ENCODE measurements around the gene TEX13B. TPM values are rescaled to one million over a fixed set of nuclear protein-coding genes. Genes with fewer than 3 reads are reported as not detected.
A peak's percentile ranks its signal among the peaks of the same experiment; 100 is the strongest.

The TEX13B gene
- total and polyA plus RNA-seq, 4 donors, result not detected

GRCh38 chrX:107979534-107979933, 2.6 kb downstream of the TEX13B start:
- Histone ChIP-seq H3K27me3 (ENCODE audit: control insufficient read depth in 4 of 4, insufficient read depth in 4 of 4, low read length in 3 of 4) (peaks cover 0 to 3% (median 0%) of the 10 kb centered on the region in 4 donors), H3K27ac (ENCODE audit: low read depth in 1 of 2, low read length in 2 of 2) (no peak overlapping the region), H3K9me3 (ENCODE audit: control insufficient read depth in 4 of 4, low read length in 3 of 4) (no peaks in the 10 kb centered on the region), H3K4me3 (ENCODE audit: low read depth in 1 of 3, low read length in 3 of 3) (no peak overlapping the region), H3K9ac (ENCODE audit: low read depth in 1 of 2, low read length in 2 of 2) (no peak overlapping the region), H3K36me3 (ENCODE audit: control insufficient read depth in 4 of 4, insufficient read depth in 3 of 4, low read depth in 1 of 4, low read length in 3 of 4) (no peaks in the 10 kb centered on the region), H3K4me1 (ENCODE audit: control insufficient read depth in 4 of 4, insufficient read depth in 4 of 4, low read length in 3 of 4) (no peaks in the 10 kb centered on the region)
- TF ChIP-seq GABPA (IDR thresholded peaks at IDR 0.05 in 1 of 2, conservative IDR thresholded peaks at IDR 0.05 in 1 of 2), result no peak
- no peak for TF ChIP-seq HNF4G (IDR thresholded peaks at IDR 0.05)
- TF ChIP-seq RXRA (IDR thresholded peaks at IDR 0.05), result no peak
- TF ChIP-seq FOXA2 (IDR thresholded peaks at IDR 0.05), result no peak
- TF ChIP-seq NR2F2 (IDR thresholded peaks at IDR 0.05), result no peak
- TF ChIP-seq, protein P1, sequence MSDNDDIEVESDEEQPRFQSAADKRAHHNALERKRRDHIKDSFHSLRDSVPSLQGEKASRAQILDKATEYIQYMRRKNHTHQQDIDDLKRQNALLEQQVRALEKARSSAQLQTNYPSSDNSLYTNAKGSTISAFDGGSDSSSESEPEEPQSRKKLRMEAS (IDR thresholded peaks at IDR 0.05), result no peak
- TF ChIP-seq HNF4A (conservative IDR thresholded peaks at IDR 0.05), result no peak
- TF ChIP-seq TAF1 (conservative IDR thresholded peaks at IDR 0.05), result no peak
- DNase-seq (ENCODE audit: low spot score), result no peak

GRCh38 chrX:107978707-107979307, 3.4 kb downstream of the TEX13B start:
- 46% methylated on average over 3 of the region's 3 CpGs for WGBS
- no peaks in the 10 kb centered on the region for H3K9me3 ChIP-seq (ENCODE audit: control insufficient read depth in 4 of 4, low read length in 3 of 4)
- peaks cover 0 to 3% (median 0%) of the 10 kb centered on the region in 4 donors for H3K27me3 ChIP-seq (ENCODE audit: control insufficient read depth in 4 of 4, insufficient read depth in 4 of 4, low read length in 3 of 4)
- no peak overlapping the region for H3K4me3 ChIP-seq (ENCODE audit: low read depth in 1 of 3, low read length in 3 of 3)
- no peaks in the 10 kb centered on the region for H3K36me3 ChIP-seq (ENCODE audit: control insufficient read depth in 4 of 4, insufficient read depth in 3 of 4, low read depth in 1 of 4, low read length in 3 of 4)
- no peak overlapping the region for H3K9ac ChIP-seq (ENCODE audit: low read depth in 1 of 2, low read length in 2 of 2)
- no peak for DNase-seq (ENCODE audit: low spot score)
- H3K4me1 ChIP-seq (ENCODE audit: control insufficient read depth in 4 of 4, insufficient read depth in 4 of 4, low read length in 3 of 4), result no peaks in the 10 kb centered on the region
- no peak overlapping the region for H3K27ac ChIP-seq (ENCODE audit: low read depth in 1 of 2, low read length in 2 of 2)
- TF ChIP-seq RAD21 (IDR thresholded peaks at IDR 0.05) (peak; percentile 65 to 81), CTCF (IDR thresholded peaks at IDR 0.05; ENCODE audit: low read depth, low read length, missing input control) (peak; percentile 38), GABPA (IDR thresholded peaks at IDR 0.05 in 1 of 2, conservative IDR thresholded peaks at IDR 0.05 in 1 of 2) (no peak)

DNA sequence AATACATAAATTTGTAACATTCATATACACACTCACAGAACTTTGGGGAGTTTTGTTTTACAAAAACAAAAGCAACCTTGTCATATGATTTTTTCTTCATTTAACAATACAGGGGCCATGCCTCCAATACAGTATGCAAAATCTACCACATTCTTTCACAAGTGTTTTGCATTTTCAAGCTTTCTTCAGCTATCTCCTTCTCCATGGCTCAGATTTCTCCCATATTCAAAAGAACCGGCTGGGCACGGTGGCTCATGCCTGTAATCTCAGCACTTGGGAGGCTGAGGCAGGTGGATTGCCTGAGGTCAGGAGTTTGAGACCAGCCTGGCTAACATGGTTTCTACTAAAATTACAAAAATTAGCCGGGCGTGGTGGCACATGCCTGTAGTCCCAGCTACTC, 4.1 kb downstream of the TEX13B start:
- no peaks in the 10 kb centered on the region for H3K9me3 ChIP-seq (ENCODE audit: control insufficient read depth in 4 of 4, low read length in 3 of 4)
- H3K27ac ChIP-seq (ENCODE audit: low read depth in 1 of 2, low read length in 2 of 2), result no peak overlapping the region
- no peak for DNase-seq (ENCODE audit: low spot score)
- no peaks in the 10 kb centered on the region for H3K4me1 ChIP-seq (ENCODE audit: control insufficient read depth in 4 of 4, insufficient read depth in 4 of 4, low read length in 3 of 4)
- WGBS, result 80% methylated on average over 4 of the region's 4 CpGs
- H3K4me3 ChIP-seq (ENCODE audit: low read depth in 1 of 3, low read length in 3 of 3), result no peak overlapping the region
- TF ChIP-seq HNF4G (IDR thresholded peaks at IDR 0.05), result no peak
- TF ChIP-seq NR2F2 (IDR thresholded peaks at IDR 0.05), result no peak
- TF ChIP-seq RXRA (IDR thresholded peaks at IDR 0.05), result no peak
- no peak for TF ChIP-seq JUND (IDR thresholded peaks at IDR 0.05)
- H3K9ac ChIP-seq (ENCODE audit: low read depth in 1 of 2, low read length in 2 of 2), result no peak overlapping the region
- H3K36me3 ChIP-seq (ENCODE audit: control insufficient read depth in 4 of 4, insufficient read depth in 3 of 4, low read depth in 1 of 4, low read length in 3 of 4), result no peaks in the 10 kb centered on the region
- peaks cover 0 to 3% (median 0%) of the 10 kb centered on the region in 4 donors for H3K27me3 ChIP-seq (ENCODE audit: control insufficient read depth in 4 of 4, insufficient read depth in 4 of 4, low read length in 3 of 4)

GRCh38 chrX:107971636-107972035, 10.5 kb downstream of the TEX13B start:
- Histone ChIP-seq H3K27me3 (ENCODE audit: control insufficient read depth in 4 of 4, insufficient read depth in 4 of 4, low read length in 3 of 4) (no peaks in the 10 kb centered on the region), H3K9ac (ENCODE audit: low read depth in 1 of 2, low read length in 2 of 2) (no peak overlapping the region), H3K9me3 (ENCODE audit: control insufficient read depth in 4 of 4, low read length in 3 of 4) (no peaks in the 10 kb centered on the region), H3K4me3 (ENCODE audit: low read depth in 1 of 3, low read length in 3 of 3) (no peak overlapping the region), H3K4me1 (ENCODE audit: control insufficient read depth in 4 of 4, insufficient read depth in 4 of 4, low read length in 3 of 4) (no peaks in the 10 kb centered on the region), H3K36me3 (ENCODE audit: control insufficient read depth in 4 of 4, insufficient read depth in 3 of 4, low read depth in 1 of 4, low read length in 3 of 4) (no peaks in the 10 kb centered on the region), H3K27ac (ENCODE audit: low read depth in 1 of 2, low read length in 2 of 2) (no peak overlapping the region)
- no peak for DNase-seq (ENCODE audit: low spot score)
- 37% methylated on average over 3 of the region's 3 CpGs for WGBS
- TF ChIP-seq NR2F2 (IDR thresholded peaks at IDR 0.05), result no peak

Measured in liver (tissue), 9 donors.